Esophagus muscularis mucosa (tissue), 4 donors: ENCODE data around the gene XPNPEP1. TPM values are rescaled to one million over a fixed set of nuclear protein-coding genes. Genes with fewer than 3 reads are reported as not detected.
A peak's percentile ranks its signal among the peaks of the same experiment; 100 is the strongest.
"Not testable (repeated sequence)": the region's sequence is repeated elsewhere in the genome, so short reads cannot be mapped to it uniquely, and the experiment has no call there.

Source experiments
- DNase-seq: peaks from one replicate; pipeline ENCODE4 v3.0.0-alpha.2; 2017; ENCODE audit errors: extremely low spot score
- H3K27ac ChIP-seq, 4 donors: fragments of 200-600 bp; sonication (generic); replicated peaks in 1 of 4; 1 replicate in 3 of 4; 2 replicates in 1 of 4; pipeline ENCODE4 v1.5.1; 2016 to 2019; ENCODE audit warnings: mild to moderate bottlenecking in 1 of 4
- H3K27me3 ChIP-seq, 4 donors: fragments of 200-600 bp; sonication (generic); one replicate each; pipeline versions ENCODE4 v1.5.1 to v1.6.0; 2016 to 2019
- H3K36me3 ChIP-seq, 4 donors: fragments of 200-600 bp; sonication (generic); one replicate each; pipeline ENCODE4 v1.5.1; 2016 to 2019
- H3K4me1 ChIP-seq, 4 donors: fragments of 200-600 bp; sonication (generic); one replicate each; pipeline ENCODE4 v1.5.1; 2016 to 2019
- H3K4me3 ChIP-seq, 4 donors: fragments of 200-600 bp; sonication (generic); 1 replicate in 2 of 4; 2 replicates in 2 of 4; pipeline ENCODE4 v1.5.1; 2016 to 2019; ENCODE audit warnings: mild to moderate bottlenecking in 4 of 4, moderate library complexity in 1 of 4
- H3K9me3 ChIP-seq, 4 donors: fragments of 200-600 bp; sonication (generic); 1 replicate in 3 of 4; 2 replicates in 1 of 4; pipeline ENCODE4 v1.5.1; 2016 to 2019
- EP300 ChIP-seq: sonication (generic); formaldehyde crosslinking; IDR thresholded peaks from one replicate; pipeline ENCODE4 v1.6.1; 2017; ENCODE audit warnings: antibody characterized with exemption
- POLR2A ChIP-seq: fragments of 450-650 bp; IDR thresholded peaks from one replicate; pipeline ENCODE4 v1.6.1; 2017; ENCODE audit warnings: antibody characterized with exemption, moderate library complexity, mild to moderate bottlenecking, low read depth
- POLR2AphosphoS5 ChIP-seq, 2 donors: sonication (generic); formaldehyde crosslinking; IDR thresholded peaks; one replicate each; pipeline ENCODE4 v1.6.1; 2017; ENCODE audit warnings: antibody characterized with exemption in 2 of 2
- WGBS: methylation state at CpG from one replicate; pipeline ENCODE4 v1.1.5; 2018; 5-methylcytosine and 5-hydroxymethylcytosine counted together
- intact Hi-C: fragments of 100-400 bp; cut with DNase I; formaldehyde crosslinking; loops from one replicate; pipeline ENCODE4 v1.15.1; 2023
- total RNA-seq, 4 donors: library from RNA; depleted of rRNA; stranded (reverse); fragments of >200 nt; gene quantifications; one replicate each; pipeline versions ENCODE4 v1.1.0 to v1.2.1, GENCODE V29; 2016
- TF ChIP-seq, protein P1 (sequence below), 3 experiments: fragments of 200-600 bp in 2 of 3; fragments of 450-650 bp in 1 of 3; sonication (generic) in 2 of 3; IDR thresholded peaks; one replicate each; pipeline ENCODE4 v1.5.1; 2017 to 2019; ENCODE audit warnings: antibody characterized with exemption in 3 of 3, mild to moderate bottlenecking in 2 of 3, moderate library complexity in 1 of 3

The XPNPEP1 gene
- total RNA-seq, 4 donors from 2014 or later: 43.2 to 61.9 (median 48.8) TPM

DNA sequence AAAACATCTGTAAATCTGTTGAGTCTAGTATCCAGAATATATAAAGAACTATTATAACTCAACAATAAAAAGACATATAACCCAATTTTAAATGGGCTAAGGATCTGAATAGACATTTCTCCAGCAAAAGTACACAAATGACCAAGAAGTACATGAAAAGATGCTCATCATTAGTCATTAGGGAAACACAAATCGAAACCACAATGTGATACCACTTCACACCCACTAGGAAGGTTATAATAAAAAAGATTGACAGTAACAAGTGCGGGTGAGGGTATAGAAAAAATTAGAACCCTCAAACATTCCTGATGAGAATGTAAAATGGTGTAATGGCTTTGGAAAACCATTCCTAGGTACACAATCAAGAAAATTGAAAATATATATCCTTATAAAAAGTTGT, 4.1 kb downstream of the XPNPEP1 start:
- Histone ChIP-seq H3K4me3 (no peak overlapping the region), H3K9me3 (no peaks in the 10 kb centered on the region), H3K27ac (no peak overlapping the region), H3K27me3 (no peaks in the 10 kb centered on the region), H3K36me3 (peaks cover 0 to 5% (median 0%) of the 10 kb centered on the region in 4 donors), H3K4me1 (peaks cover 12 to 44% (median 28%) of the 10 kb centered on the region in 4 donors)
- WGBS: 94% methylated on average over 2 of the region's 2 CpGs
- no peak for TF ChIP-seq POLR2AphosphoS5 (IDR thresholded peaks at IDR 0.05)
- TF ChIP-seq, protein P1, sequence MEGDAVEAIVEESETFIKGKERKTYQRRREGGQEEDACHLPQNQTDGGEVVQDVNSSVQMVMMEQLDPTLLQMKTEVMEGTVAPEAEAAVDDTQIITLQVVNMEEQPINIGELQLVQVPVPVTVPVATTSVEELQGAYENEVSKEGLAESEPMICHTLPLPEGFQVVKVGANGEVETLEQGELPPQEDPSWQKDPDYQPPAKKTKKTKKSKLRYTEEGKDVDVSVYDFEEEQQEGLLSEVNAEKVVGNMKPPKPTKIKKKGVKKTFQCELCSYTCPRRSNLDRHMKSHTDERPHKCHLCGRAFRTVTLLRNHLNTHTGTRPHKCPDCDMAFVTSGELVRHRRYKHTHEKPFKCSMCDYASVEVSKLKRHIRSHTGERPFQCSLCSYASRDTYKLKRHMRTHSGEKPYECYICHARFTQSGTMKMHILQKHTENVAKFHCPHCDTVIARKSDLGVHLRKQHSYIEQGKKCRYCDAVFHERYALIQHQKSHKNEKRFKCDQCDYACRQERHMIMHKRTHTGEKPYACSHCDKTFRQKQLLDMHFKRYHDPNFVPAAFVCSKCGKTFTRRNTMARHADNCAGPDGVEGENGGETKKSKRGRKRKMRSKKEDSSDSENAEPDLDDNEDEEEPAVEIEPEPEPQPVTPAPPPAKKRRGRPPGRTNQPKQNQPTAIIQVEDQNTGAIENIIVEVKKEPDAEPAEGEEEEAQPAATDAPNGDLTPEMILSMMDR (IDR thresholded peaks at IDR 0.05): no peak
- TF ChIP-seq POLR2A: no peak
- no peak for TF ChIP-seq EP300
- intact Hi-C loops: no loop called here
- no peak for DNase-seq

DNA sequence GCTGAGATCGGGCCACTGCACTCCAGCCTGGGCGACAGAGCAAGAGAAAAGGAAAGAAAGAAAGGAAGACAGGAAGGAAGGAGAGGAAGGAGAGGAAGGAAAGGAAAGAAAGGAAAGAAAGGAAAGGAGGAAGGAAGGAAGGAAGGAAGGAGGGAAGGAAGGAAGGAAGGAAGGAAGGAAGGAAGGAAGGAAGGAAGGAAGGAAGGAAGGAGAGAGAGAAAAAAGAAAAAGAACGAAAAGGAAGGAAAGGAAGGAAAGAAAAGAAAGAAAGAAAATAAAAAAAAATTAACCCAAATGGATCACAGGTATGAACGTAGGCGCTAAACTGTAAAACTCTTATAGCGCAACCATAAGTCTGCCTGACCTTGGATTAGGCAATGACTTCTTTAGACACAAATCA, 4.6 kb downstream of the XPNPEP1 start:
- H3K27ac ChIP-seq, H3K27me3 ChIP-seq, intact Hi-C loops, H3K9me3 ChIP-seq, H3K4me3 ChIP-seq, DNase-seq, H3K36me3 ChIP-seq: not testable (repeated sequence)
- WGBS: 92% methylated on average over 6 of the region's 6 CpGs
- H3K4me1 ChIP-seq: peaks cover 10 to 41% (median 24%) of the 10 kb centered on the region in 4 donors

DNA sequence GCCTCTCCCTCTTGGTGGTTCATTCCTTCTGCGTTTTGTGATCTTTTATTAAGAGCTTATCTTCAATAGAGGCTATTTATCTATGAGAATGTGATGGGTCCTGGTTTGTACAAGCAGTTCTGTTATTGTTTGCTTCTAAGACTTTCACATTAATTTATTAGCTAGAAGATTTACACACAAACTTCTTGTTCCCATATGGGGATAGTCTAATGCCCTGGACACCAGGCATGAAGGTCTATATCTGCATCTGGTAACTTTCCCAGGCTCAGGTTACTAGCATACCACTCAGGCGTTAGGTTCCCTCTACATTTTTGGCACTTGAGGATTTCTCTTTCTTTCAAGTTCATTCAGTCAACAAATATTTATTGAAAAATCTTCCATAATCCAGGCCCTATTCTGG, 7.7 kb downstream of the XPNPEP1 start:
- Histone ChIP-seq H3K27ac (no peak overlapping the region), H3K4me1 (peaks cover 0 to 35% (median 14%) of the 10 kb centered on the region in 4 donors), H3K27me3 (no peaks in the 10 kb centered on the region), H3K9me3 (no peaks in the 10 kb centered on the region), H3K4me3 (no peak overlapping the region), H3K36me3 (peaks cover 0 to 18% (median 8%) of the 10 kb centered on the region in 4 donors)
- no peak for DNase-seq
- TF ChIP-seq POLR2AphosphoS5 (IDR thresholded peaks at IDR 0.05): no peak
- TF ChIP-seq, protein P1 (IDR thresholded peaks at IDR 0.05): no peak
- intact Hi-C loops: no loop called here
- WGBS: 86% methylated on average over 2 of the region's 2 CpGs

DNA sequence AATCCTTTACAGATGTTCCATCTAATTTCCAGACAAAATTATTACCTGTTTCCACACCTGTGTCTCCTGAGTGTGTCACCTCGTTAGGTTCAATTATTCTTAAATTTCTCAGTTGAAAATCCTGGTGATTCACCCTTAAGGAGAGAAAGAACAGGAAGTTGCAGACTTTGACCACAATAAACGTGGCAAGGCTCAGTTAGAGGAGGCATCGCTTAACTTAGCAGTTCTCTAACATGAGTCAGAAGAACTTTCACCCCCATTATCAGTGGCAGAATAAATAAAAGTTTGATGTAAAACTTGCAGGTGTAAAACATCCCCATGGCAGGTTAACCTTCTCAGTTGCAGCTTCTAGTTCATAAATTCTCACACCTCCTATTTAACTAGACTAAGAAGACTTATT, 8.3 kb downstream of the XPNPEP1 start:
- DNase-seq: no peak
- H3K27ac ChIP-seq: no peak overlapping the region

DNA sequence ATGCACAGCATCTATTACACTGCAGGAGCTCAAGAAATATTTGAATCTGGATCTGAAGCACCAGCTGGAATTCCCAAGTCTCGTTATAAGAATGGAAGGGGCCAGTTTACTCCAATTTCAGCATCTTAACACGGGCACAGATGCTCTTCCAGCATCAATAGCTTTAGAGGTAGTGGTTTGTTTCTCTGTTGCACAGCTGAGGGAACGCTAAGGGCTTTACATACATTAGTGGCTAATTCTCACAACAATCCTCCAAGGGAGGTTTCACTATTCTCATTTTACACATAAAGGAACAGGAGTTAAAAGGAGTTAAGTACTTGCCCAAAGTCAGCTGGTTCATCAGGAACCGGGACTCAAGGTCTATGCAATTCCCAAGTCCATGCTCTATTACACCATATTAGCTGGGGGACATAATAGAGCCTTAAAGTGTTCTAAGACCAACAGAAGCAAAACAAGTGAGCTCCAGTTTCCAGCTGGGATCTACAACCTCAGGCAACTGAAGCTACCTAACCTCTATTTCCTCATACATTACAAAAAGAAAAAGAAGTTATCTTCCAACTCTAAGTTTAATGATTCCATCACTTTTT, 9.9 kb downstream of the XPNPEP1 start:
- TF ChIP-seq POLR2A (no peak), POLR2AphosphoS5 (IDR thresholded peaks at IDR 0.05) (no peak), EP300 (no peak)
- TF ChIP-seq, protein P1 (IDR thresholded peaks at IDR 0.05): no peak
- peaks cover 0 to 32% (median 14%) of the 10 kb centered on the region in 4 donors for H3K4me1 ChIP-seq
- H3K36me3 ChIP-seq: peaks cover 0 to 21% (median 8%) of the 10 kb centered on the region in 4 donors
- no peaks in the 10 kb centered on the region for H3K27me3 ChIP-seq
- no peak for DNase-seq
- no peak overlapping the region for H3K4me3 ChIP-seq
- H3K27ac ChIP-seq: peak overlapping the region; percentile 37 to 75 (median 52)
- intact Hi-C loops: no loop called here
- no peaks in the 10 kb centered on the region for H3K9me3 ChIP-seq
- 53% methylated on average over 4 of the region's 4 CpGs for WGBS

More for the DNA sequence above, 8.3 kb downstream of the XPNPEP1 start:
- TF ChIP-seq EP300 (no peak), POLR2A (no peak), POLR2AphosphoS5 (IDR thresholded peaks at IDR 0.05) (no peak)
- TF ChIP-seq, protein P1 (IDR thresholded peaks at IDR 0.05): no peak
- intact Hi-C loops: no loop called here
- no peak overlapping the region for H3K4me3 ChIP-seq
- H3K9me3 ChIP-seq: no peaks in the 10 kb centered on the region
- H3K36me3 ChIP-seq: peaks cover 0 to 18% (median 8%) of the 10 kb centered on the region in 4 donors
- peaks cover 0 to 32% (median 14%) of the 10 kb centered on the region in 4 donors for H3K4me1 ChIP-seq
- 43% methylated on average over 3 of the region's 3 CpGs for whole genome bisulfite sequencing
- no peaks in the 10 kb centered on the region for H3K27me3 ChIP-seq
